ENCODE measurements around the gene ESPN.

GRCh38 chr1:6461051-6461530 lies 36.5 kb downstream of the ESPN start:
- TF ChIP-seq CREB5 (CRISPR knock-in tag; IDR thresholded peaks at IDR 0.05; ENCODE audit: low read depth) (no peak), ISL1 (CRISPR knock-in tag; IDR thresholded peaks at IDR 0.05) (no peak), PATZ1 (CRISPR knock-in tag; IDR thresholded peaks at IDR 0.05; ENCODE audit: borderline replicate concordance) (no peak), POU6F1 (CRISPR knock-in tag; IDR thresholded peaks at IDR 0.05; ENCODE audit: borderline replicate concordance, low read depth) (no peak), ARNTL (CRISPR knock-in tag; IDR thresholded peaks at IDR 0.05; ENCODE audit: borderline replicate concordance, low read depth) (no peak), ZNF8 (CRISPR knock-in tag; IDR thresholded peaks at IDR 0.05) (no peak)
